Hematopoietic multipotent progenitor cell treated with erythropoietin and hydrocortisone succinate and interleukin-3 and kit ligand, for 17 days (in vitro differentiated cells): ENCODE measurements around the gene STK32B.
"Not testable (repeated sequence)": the region's sequence is repeated elsewhere in the genome, so short reads cannot be mapped to it uniquely, and the experiment has no call there.

Source experiments
- DNase-seq: peaks from one replicate; pipeline ENCODE4 v3.0.0-alpha.2; 2015; ENCODE audit warnings: low spot score

The STK32B gene

GRCh38 chr4:5266991-5267390 lies 215.7 kb downstream of the STK32B start:
- DNase-seq: no peak

- no peak for DNase-seq
These were observed 216.1 kb downstream of the STK32B start for GRCh38 chr4:5267408-5267807.

GRCh38 chr4:5276475-5277075 lies 225.3 kb downstream of the STK32B start:
- DNase-seq: no peak

- DNase-seq: no peak
These were observed 225.8 kb downstream of the STK32B start for GRCh38 chr4:5277079-5277478.

- DNase-seq: no peak
These were observed 226.9 kb downstream of the STK32B start for GRCh38 chr4:5278213-5278612.

GRCh38 chr4:5280069-5280468 lies 228.8 kb downstream of the STK32B start:
- DNase-seq: not testable (repeated sequence)

GRCh38 chr4:5280828-5281227 lies 229.5 kb downstream of the STK32B start:
- no peak for DNase-seq

- no peak for DNase-seq
These were observed 232.6 kb downstream of the STK32B start for GRCh38 chr4:5283837-5284236.

- no peak for DNase-seq
These were observed 233.2 kb downstream of the STK32B start for GRCh38 chr4:5284517-5284916.

GRCh38 chr4:5292101-5292500 lies 240.8 kb downstream of the STK32B start:
- DNase-seq: no peak

- not testable (repeated sequence) for DNase-seq
These were observed 246.9 kb downstream of the STK32B start for GRCh38 chr4:5298000-5298787.

- DNase-seq: no peak
These were observed 249.0 kb downstream of the STK32B start for GRCh38 chr4:5300283-5300682.

- DNase-seq: no peak
These were observed 256.6 kb downstream of the STK32B start for GRCh38 chr4:5307928-5308327.

- no peak for DNase-seq
These were observed 271.0 kb downstream of the STK32B start for GRCh38 chr4:5322321-5322720.

- no peak for DNase-seq
These were observed 279.2 kb downstream of the STK32B start for GRCh38 chr4:5330339-5330989.

- no peak for DNase-seq
These were observed 286.5 kb downstream of the STK32B start for GRCh38 chr4:5337731-5338130.

- DNase-seq: no peak
These were observed 287.3 kb downstream of the STK32B start for GRCh38 chr4:5338531-5338930.

- no peak for DNase-seq
These were observed 289.7 kb downstream of the STK32B start for GRCh38 chr4:5340991-5341451.

GRCh38 chr4:5341526-5341925 lies 290.2 kb downstream of the STK32B start:
- DNase-seq: no peak

- no peak for DNase-seq
These were observed 304.6 kb downstream of the STK32B start for GRCh38 chr4:5355846-5356245.

GRCh38 chr4:5357870-5358269 lies 306.6 kb downstream of the STK32B start:
- no peak for DNase-seq

- no peak for DNase-seq
These were observed 310.7 kb downstream of the STK32B start for GRCh38 chr4:5361968-5362367.

GRCh38 chr4:5364406-5364805 lies 313.1 kb downstream of the STK32B start:
- DNase-seq: no peak
